ENCODE results near the gene RBMS1.

GRCh38 chr2:160353166-160353565 is 140.4 kb downstream of the RBMS1 start:
- TF ChIP-seq EZH2 (IDR thresholded peaks at IDR 0.05; ENCODE audit: borderline replicate concordance, low read length): no peak
- TF ChIP-seq CTCF (conservative IDR thresholded peaks at IDR 0.05 in 1 of 2, IDR thresholded peaks at IDR 0.05 in 1 of 2; ENCODE audit: extremely low read depth in 1 of 2, insufficient read depth in 1 of 2, low read depth in 1 of 2, low read length in 2 of 2): peak in 1 of 2 donors; percentile 51
